SK-N-SH (cell line): ENCODE data around the gene CAMK1. TPM values are rescaled to one million over a fixed set of nuclear protein-coding genes. Genes with fewer than 3 reads are reported as not detected.

Experiments
- CTCF ChIA-PET: fragments of 300-600, 350-600 bp; formaldehyde crosslinking; extraction: SDS; loops from one replicate; lab custom pipeline; 2021; lab: Yijun Ruan, JAX
- POLR2A ChIA-PET: fragments of 350-600 bp; sonication (Branson Sonifier 250); formaldehyde crosslinking; extraction: SDS; loops from one replicate; lab custom pipeline; 2020; ENCODE audit warnings: antibody characterized with exemption, inconsistent platforms; lab: Yijun Ruan, JAX
- DNase-seq: peaks from one replicate; pipeline ENCODE4 v3.0.0; 2012
- H2AFZ ChIP-seq: fragments of 200-600 bp; sonication (generic); 2 replicates; pipeline ENCODE4 v1.8.1; 2016; ENCODE audit warnings: antibody characterized with exemption, mild to moderate bottlenecking, low read depth
- H3F3A ChIP-seq: fragments of 200-600 bp; sonication (generic); replicated peaks from 2 replicates; pipeline ENCODE3; 2016; ENCODE audit warnings: antibody characterized with exemption, mild to moderate bottlenecking; ENCODE audit not compliant: insufficient read depth
- H3K27ac ChIP-seq, 2 experiments: fragments of 200-500 bp in 1 of 2; fragments of 200-600 bp in 1 of 2; sonication (Bioruptor generic) in 1 of 2; sonication (generic), shearing (Covaris generic) in 1 of 2; 2 replicates each; pipeline versions ENCODE4 v1.5.1 to v1.6.1; 2014 to 2016; ENCODE audit warnings: low read depth in 2 of 2, inconsistent platforms in 1 of 2, low read length in 1 of 2, mild to moderate bottlenecking in 1 of 2, mixed read lengths in 1 of 2
- H3K27me3 ChIP-seq: fragments of 200-600 bp; sonication (generic), shearing (Covaris generic); 2 replicates; pipeline ENCODE4 v1.6.1; 2016; ENCODE audit warnings: mixed run types; ENCODE audit not compliant: insufficient read depth
- H3K36me3 ChIP-seq, 2 experiments: fragments of 200-500 bp in 1 of 2; fragments of 200-600 bp in 1 of 2; sonication (Bioruptor generic) in 1 of 2; sonication (generic) in 1 of 2; replicated peaks in 1 of 2; 2 replicates each; pipeline versions ENCODE3 to v1.5.1; 2014 to 2016; ENCODE audit warnings: low read length in 1 of 2, mild to moderate bottlenecking in 1 of 2; ENCODE audit not compliant: insufficient read depth in 2 of 2, control insufficient read depth in 1 of 2
- H3K4me1 ChIP-seq, 2 experiments: fragments of 200-500 bp in 1 of 2; fragments of 200-600 bp in 1 of 2; sonication (Bioruptor generic) in 1 of 2; sonication (generic), shearing (Covaris generic) in 1 of 2; 2 replicates each; pipeline versions ENCODE4 v1.5.1 to v1.6.1; 2014 to 2016; ENCODE audit warnings: low read depth in 1 of 2, low read length in 1 of 2, mixed run types in 1 of 2; ENCODE audit not compliant: insufficient read depth in 2 of 2, control insufficient read depth in 1 of 2
- H3K4me2 ChIP-seq: fragments of 200-600 bp; sonication (generic), shearing (Covaris generic); 2 replicates; pipeline ENCODE4 v1.6.1; 2017; ENCODE audit warnings: mixed run types
- H3K4me3 ChIP-seq, 2 experiments: fragments of 200-500 bp in 1 of 2; fragments of 200-600 bp in 1 of 2; sonication (Bioruptor generic) in 1 of 2; sonication (generic), shearing (Covaris generic) in 1 of 2; 2 replicates each; pipeline versions ENCODE4 v1.5.1 to v1.8.1; 2014 to 2016; ENCODE audit warnings: low read depth in 2 of 2, inconsistent platforms in 1 of 2, low read length in 1 of 2, mild to moderate bottlenecking in 1 of 2, mixed read lengths in 1 of 2, moderate library complexity in 1 of 2
- H3K79me2 ChIP-seq: fragments of 200-600 bp; sonication (generic); 2 replicates; pipeline ENCODE4 v1.8.1; 2017; ENCODE audit warnings: mild to moderate bottlenecking; ENCODE audit not compliant: insufficient read depth
- H3K9ac ChIP-seq: fragments of 200-600 bp; sonication (generic); 2 replicates; pipeline ENCODE4 v1.6.1; 2017; ENCODE audit warnings: mixed run types
- H3K9me2 ChIP-seq: fragments of 200-600 bp; sonication (generic); 2 replicates; pipeline ENCODE4 v1.6.1; 2017; ENCODE audit warnings: mixed run types
- H3K9me3 ChIP-seq: fragments of 200-600 bp; sonication (generic); 2 replicates; pipeline ENCODE4 v1.6.1; 2017; ENCODE audit warnings: mixed run types, mild to moderate bottlenecking, moderate library complexity
- H4K20me1 ChIP-seq: fragments of 200-600 bp; sonication (generic); 2 replicates; pipeline ENCODE4 v1.6.1; 2017; ENCODE audit warnings: mild to moderate bottlenecking, mixed run types; ENCODE audit not compliant: insufficient read depth
- CTCF ChIP-seq: fragments of 200-600 bp; sonication (generic); IDR thresholded peaks from 2 replicates; pipeline ENCODE4 v1.6.1; 2017; ENCODE audit warnings: antibody characterized with exemption, mild to moderate bottlenecking, moderate library complexity
- JUND ChIP-seq: IDR thresholded peaks from 2 replicates; pipeline ENCODE4 v1.4.0; 2012
- MAX ChIP-seq: IDR thresholded peaks from 2 replicates; pipeline ENCODE4 v1.4.0; 2012; ENCODE audit warnings: low read depth
- PBX3 ChIP-seq: IDR thresholded peaks from 2 replicates; pipeline ENCODE4; 2012
- RAD21 ChIP-seq: IDR thresholded peaks from 2 replicates; pipeline ENCODE4 v1.6.1; 2012; ENCODE audit warnings: mild to moderate bottlenecking, low read length
- RFX5 ChIP-seq: IDR thresholded peaks from 2 replicates; pipeline ENCODE4 v1.6.1; 2012; ENCODE audit warnings: mild to moderate bottlenecking, improper control_type of control experiment, low read length
- WGBS: methylation state at CpG from one replicate; pipeline ENCODE4 v1.1.6; 2017; ENCODE audit warnings: low lambda C conversion rate; 5-methylcytosine and 5-hydroxymethylcytosine counted together
- polyA plus RNA-seq, 3 experiments: library from polyadenylated mRNA; depleted of rRNA; stranded (reverse); fragments of >200 nt; gene quantifications; 2 replicates each; pipeline ENCODE4 v1.2.3, GENCODE V29; 2012
- TF ChIP-seq, protein P1 (sequence below): IDR thresholded peaks from 2 replicates; pipeline ENCODE4 v1.6.1; 2012; ENCODE audit warnings: mild to moderate bottlenecking, low read depth, low read length, moderate library complexity

The CAMK1 gene
- polyA plus RNA-seq, 1 of the 3 experiments (the other 2 are of a cell fraction), result 47.1 TPM

GRCh38 chr3:9783954-9784353 is 14.2 kb upstream of the CAMK1 start:
- no peak for TF ChIP-seq CTCF
- TF ChIP-seq, protein P1, sequence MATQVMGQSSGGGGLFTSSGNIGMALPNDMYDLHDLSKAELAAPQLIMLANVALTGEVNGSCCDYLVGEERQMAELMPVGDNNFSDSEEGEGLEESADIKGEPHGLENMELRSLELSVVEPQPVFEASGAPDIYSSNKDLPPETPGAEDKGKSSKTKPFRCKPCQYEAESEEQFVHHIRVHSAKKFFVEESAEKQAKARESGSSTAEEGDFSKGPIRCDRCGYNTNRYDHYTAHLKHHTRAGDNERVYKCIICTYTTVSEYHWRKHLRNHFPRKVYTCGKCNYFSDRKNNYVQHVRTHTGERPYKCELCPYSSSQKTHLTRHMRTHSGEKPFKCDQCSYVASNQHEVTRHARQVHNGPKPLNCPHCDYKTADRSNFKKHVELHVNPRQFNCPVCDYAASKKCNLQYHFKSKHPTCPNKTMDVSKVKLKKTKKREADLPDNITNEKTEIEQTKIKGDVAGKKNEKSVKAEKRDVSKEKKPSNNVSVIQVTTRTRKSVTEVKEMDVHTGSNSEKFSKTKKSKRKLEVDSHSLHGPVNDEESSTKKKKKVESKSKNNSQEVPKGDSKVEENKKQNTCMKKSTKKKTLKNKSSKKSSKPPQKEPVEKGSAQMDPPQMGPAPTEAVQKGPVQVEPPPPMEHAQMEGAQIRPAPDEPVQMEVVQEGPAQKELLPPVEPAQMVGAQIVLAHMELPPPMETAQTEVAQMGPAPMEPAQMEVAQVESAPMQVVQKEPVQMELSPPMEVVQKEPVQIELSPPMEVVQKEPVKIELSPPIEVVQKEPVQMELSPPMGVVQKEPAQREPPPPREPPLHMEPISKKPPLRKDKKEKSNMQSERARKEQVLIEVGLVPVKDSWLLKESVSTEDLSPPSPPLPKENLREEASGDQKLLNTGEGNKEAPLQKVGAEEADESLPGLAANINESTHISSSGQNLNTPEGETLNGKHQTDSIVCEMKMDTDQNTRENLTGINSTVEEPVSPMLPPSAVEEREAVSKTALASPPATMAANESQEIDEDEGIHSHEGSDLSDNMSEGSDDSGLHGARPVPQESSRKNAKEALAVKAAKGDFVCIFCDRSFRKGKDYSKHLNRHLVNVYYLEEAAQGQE, result no peak
- TF ChIP-seq MAX, result no peak
- TF ChIP-seq JUND, result no peak
- no peak for DNase-seq
- ChIA-PET POLR2A (interaction anchor here (1.1 kb wide), 1 partner anchor 8 kb away, joined by 3 read pairs; the partner anchor contains the start of genes ARPC4 and TADA3), CTCF (no interaction called here)
- Histone ChIP-seq H3F3A (peaks cover 3% of the 10 kb centered on the region), H4K20me1 (no peaks in the 10 kb centered on the region), H3K9me3 (no peaks in the 10 kb centered on the region), H3K79me2 (no peaks in the 10 kb centered on the region), H3K9me2 (no peaks in the 10 kb centered on the region), H3K4me3 (no peak overlapping the region), H3K4me2 (no peak overlapping the region), H3K36me3 (peaks cover 38 to 57% of the 10 kb centered on the region in 2 experiments), H3K4me1 (no peaks in the 10 kb centered on the region; a peak in 1 of 4 replicates), H3K27ac (no peak overlapping the region), H2AFZ (no peak overlapping the region), H3K27me3 (no peaks in the 10 kb centered on the region), H3K9ac (no peak overlapping the region)
- WGBS, result 99% methylated on average over 12 of the region's 14 CpGs

GRCh38 chr3:9782770-9783169 is 13.0 kb upstream of the CAMK1 start:
- CTCF ChIA-PET, result no interaction called here
- 62% methylated on average over 3 of the region's 3 CpGs for WGBS

More at GRCh38 chr3:9782770-9783169, 13.0 kb upstream of the CAMK1 start:
- H3K4me2 ChIP-seq, result no peak overlapping the region
- POLR2A ChIA-PET, result interaction anchor here (0.8 to 1.1 kb wide), 2 partner anchors 10 to 34 kb away, joined by 3 read pairs; partner anchors contain the start of genes ARPC4 and TADA3
- TF ChIP-seq RFX5 (no peak), RAD21 (peak; percentile 19; the same call in 1 of the 2 replicates), PBX3 (0 out of 2 replicates have a peak, but pooled peaks have one; percentile 5)
- H3K27me3 ChIP-seq, result no peaks in the 10 kb centered on the region
- peaks cover 37 to 54% of the 10 kb centered on the region in 2 experiments for H3K36me3 ChIP-seq
- no peaks in the 10 kb centered on the region for H3K9me3 ChIP-seq
- no peak for DNase-seq
- H3K4me3 ChIP-seq, result no peak overlapping the region
- H4K20me1 ChIP-seq, result no peaks in the 10 kb centered on the region
- no peaks in the 10 kb centered on the region; a peak in 1 of 4 replicates for H3K4me1 ChIP-seq
- H3K9ac ChIP-seq, result no peak overlapping the region
- no peaks in the 10 kb centered on the region for H3K79me2 ChIP-seq
- no peak overlapping the region for H3K27ac ChIP-seq
- H3K9me2 ChIP-seq, result no peaks in the 10 kb centered on the region
- no peak overlapping the region for H2AFZ ChIP-seq
- H3F3A ChIP-seq, result peaks cover 8% of the 10 kb centered on the region
